GM18870 (cell line): ENCODE results near the gene LAMA3.
"Not testable (repeated sequence)": the region's sequence is repeated elsewhere in the genome, so short reads cannot be mapped to it uniquely, and the experiment has no call there.

Source experiments
- ATAC-seq: cut with Tn5 transposase; IDR thresholded peaks from one replicate; pipeline ENCODE4 v1.9.1; 2021; ENCODE audit warnings: moderate library complexity; ENCODE audit not compliant: unreplicated experiment

LAMA3 gene

GRCh38 chr18:23704806-23705205 is 15.6 kb downstream of the LAMA3 start:
- ATAC-seq = no peak

- no peak for ATAC-seq
Measured at GRCh38 chr18:23706971-23707640, 17.9 kb downstream of the LAMA3 start.

GRCh38 chr18:23710068-23710527 is 20.8 kb downstream of the LAMA3 start:
- no peak for ATAC-seq

- ATAC-seq = no peak
Measured at GRCh38 chr18:23710946-23711345, 21.7 kb downstream of the LAMA3 start.

GRCh38 chr18:23711426-23711825 is 22.2 kb downstream of the LAMA3 start:
- ATAC-seq = no peak

GRCh38 chr18:23712445-23712844 is 23.2 kb downstream of the LAMA3 start:
- no peak for ATAC-seq

GRCh38 chr18:23714576-23714975 is 25.3 kb downstream of the LAMA3 start:
- no peak for ATAC-seq

- ATAC-seq = not testable (repeated sequence)
Measured at GRCh38 chr18:23716079-23716478, 26.8 kb downstream of the LAMA3 start.

- ATAC-seq = no peak
Measured at GRCh38 chr18:23716516-23716915, 27.3 kb downstream of the LAMA3 start.

- ATAC-seq = no peak
Measured at GRCh38 chr18:23716966-23717365, 27.7 kb downstream of the LAMA3 start.

- ATAC-seq = no peak
Measured at GRCh38 chr18:23718243-23718720, 29.0 kb downstream of the LAMA3 start.

- no peak for ATAC-seq
Measured at GRCh38 chr18:23718731-23719130, 29.5 kb downstream of the LAMA3 start.

- ATAC-seq = no peak
Measured at GRCh38 chr18:23719634-23720201, 30.5 kb downstream of the LAMA3 start.

GRCh38 chr18:23721696-23722480 is 32.6 kb downstream of the LAMA3 start:
- ATAC-seq = no peak

GRCh38 chr18:23722646-23723045 is 33.4 kb downstream of the LAMA3 start:
- ATAC-seq = no peak

GRCh38 chr18:23723121-23723520 is 33.9 kb downstream of the LAMA3 start:
- ATAC-seq = no peak

- ATAC-seq = no peak
Measured at GRCh38 chr18:23724681-23725080, 35.4 kb downstream of the LAMA3 start.

- no peak for ATAC-seq
Measured at GRCh38 chr18:23725351-23725750, 36.1 kb downstream of the LAMA3 start.

GRCh38 chr18:23725827-23726661 is 36.8 kb downstream of the LAMA3 start:
- no peak for ATAC-seq

- ATAC-seq = no peak
Measured at GRCh38 chr18:23727707-23728493, 38.6 kb downstream of the LAMA3 start.
